Activated T-helper 1 cell treated with anti-CD3 and anti-CD28 coated beads, Interleukin-2, amount 50 U/mL, for 16 hours (primary cell): Measurements from ENCODE around the gene NAIF1.
"Not testable (repeated sequence)": the region's sequence is repeated elsewhere in the genome, so short reads cannot be mapped to it uniquely, and the experiment has no call there.

Experiments used
- DNase-seq, 2 donors: peaks; one replicate each; pipeline ENCODE4 v3.0.0-alpha.2; 2020; ENCODE audit warnings: low read depth in 1 of 2, low spot score in 1 of 2

The NAIF1 gene

DNA sequence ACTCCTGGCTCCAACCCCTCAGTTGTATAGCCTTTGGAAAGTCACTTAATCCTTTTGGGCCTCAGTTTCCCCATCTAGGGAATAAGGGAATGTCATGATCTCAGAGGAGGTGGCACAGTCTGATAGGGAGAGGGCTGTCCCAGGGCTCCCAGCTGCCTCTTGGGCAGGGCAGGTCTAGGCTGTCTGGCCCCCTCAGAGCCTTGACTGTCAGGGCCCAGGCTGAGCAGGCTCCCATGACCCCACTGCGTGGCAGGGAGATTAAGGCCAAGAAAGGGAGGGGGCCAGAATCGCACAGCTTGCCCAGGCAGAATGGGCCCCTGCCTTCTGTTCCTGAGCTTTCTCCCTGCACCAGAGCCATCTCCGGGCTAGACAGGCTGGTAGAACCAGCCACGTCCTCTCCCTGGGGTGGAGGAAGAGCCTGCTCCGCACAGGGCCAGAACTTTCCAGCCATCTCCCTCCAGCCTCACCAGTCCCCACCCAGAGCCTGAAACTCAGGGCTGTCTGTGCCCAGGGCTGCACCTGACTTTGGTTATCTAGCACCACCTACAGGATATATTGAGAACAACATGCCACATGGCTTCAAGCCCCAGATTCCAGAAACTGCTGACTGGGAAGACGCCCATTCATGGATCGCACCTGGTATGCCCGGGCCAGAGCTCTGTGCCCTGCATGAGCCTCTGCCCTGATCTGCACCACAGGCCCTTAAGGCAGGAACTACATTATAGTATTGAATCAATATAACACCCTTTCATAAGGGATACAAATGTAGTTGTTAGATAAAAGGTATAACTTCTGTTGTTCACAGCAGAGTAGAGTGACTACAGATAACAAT lies 32.1 kb downstream of the NAIF1 start:
- DNase-seq: peak; percentile 23 to 46

DNA sequence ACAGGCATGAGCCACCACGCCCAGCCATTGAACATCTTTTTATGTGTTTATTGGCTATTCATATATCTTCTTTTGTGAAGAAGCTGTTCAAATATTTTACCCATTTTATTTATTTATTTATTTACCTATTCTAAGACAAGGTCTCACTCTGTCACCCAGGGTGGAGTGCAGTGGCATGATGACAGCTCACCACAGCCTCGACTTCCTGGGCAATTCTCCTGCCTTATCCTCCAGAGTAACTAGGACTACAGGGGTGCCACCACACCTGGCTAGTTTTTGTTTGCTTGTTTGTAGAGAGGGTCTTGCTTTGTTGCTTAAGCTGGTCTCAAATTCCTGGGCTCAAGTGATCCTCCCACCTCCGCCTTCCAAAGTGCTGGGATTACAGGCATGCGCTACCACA lies 33.5 kb downstream of the NAIF1 start:
- no peak for DNase-seq

DNA sequence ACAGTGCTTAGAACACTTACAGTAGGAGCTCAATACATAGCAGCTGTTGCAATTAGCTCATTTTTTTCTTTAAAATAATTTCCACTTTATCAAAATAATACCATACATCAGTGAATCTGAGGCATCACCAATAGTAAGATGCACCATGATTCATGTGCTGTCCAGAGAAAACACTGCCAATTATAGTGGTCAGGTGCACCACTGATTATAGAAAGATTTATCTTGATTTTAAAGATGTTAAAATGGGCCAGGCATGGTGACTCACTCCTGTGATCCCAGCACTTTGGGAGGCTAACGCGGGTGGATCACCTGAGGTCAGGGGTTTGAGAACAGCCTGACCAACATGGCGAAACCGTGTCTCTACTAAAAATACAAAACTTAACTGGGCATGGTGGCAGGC lies 39.4 kb downstream of the NAIF1 start:
- DNase-seq: no peak

DNA sequence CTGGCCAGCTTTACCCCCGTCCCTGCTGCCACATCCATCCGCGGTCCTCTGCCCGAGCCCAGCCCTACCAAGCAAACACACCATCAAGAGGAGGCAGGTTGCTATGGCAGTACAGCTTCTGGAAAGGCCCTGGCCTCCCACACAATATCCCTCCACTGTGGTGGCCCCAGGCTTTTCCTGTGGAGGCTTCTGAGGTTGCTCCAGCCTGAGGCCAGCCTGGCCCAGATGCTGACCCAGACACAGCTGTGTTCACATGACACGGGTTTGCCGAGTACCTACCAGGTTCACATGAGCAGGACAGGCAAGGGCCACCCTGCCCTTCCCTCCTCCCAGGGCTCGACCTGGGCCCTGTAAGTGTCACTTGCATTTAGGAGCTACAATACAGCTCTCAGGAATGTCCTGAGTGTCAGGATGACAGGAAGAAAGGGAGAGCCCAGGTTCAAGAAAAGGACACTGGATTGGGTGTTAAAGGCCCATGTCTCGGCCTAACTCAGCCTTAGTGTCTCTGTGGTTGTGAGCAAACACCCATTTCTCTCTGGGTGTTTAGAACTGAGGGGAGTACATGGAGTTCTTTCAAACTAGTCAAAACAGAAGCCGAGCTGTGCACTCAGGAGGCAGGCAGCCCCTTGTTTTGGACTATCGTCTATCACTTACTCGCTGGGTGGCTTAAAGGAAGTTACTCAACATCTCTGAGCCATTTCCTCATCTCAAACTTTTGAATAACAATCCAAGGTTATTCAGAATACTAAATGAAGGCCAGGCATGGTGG lies 40.2 kb downstream of the NAIF1 start:
- peak in 1 of 2 donors; percentile 31 for DNase-seq

DNA sequence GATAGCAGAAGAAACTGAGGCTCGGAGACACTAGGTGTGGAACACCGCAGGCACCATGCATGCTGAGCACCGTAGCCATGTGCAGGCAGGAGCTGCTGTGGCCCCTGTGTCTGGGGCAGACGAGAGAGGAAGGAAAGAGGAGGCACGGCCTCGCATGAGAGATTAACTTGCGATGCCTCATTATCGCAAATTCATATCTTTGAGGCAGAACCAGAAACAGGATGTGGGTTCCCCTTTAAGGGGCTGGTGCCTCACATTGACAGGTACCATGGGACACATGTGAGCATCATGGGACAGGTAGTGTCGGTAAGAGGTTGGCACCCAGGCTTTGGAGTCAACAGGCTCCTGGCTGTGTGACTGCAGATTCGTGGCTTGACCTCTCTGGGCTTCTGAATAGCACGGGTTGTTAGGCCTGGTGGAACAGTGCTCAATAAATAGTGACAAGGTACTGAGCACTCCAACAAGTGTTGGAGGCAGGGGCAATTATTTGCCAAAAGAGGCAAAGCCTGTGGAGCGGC lies 40.8 kb downstream of the NAIF1 start:
- peak; percentile 66 to 67 for DNase-seq

DNA sequence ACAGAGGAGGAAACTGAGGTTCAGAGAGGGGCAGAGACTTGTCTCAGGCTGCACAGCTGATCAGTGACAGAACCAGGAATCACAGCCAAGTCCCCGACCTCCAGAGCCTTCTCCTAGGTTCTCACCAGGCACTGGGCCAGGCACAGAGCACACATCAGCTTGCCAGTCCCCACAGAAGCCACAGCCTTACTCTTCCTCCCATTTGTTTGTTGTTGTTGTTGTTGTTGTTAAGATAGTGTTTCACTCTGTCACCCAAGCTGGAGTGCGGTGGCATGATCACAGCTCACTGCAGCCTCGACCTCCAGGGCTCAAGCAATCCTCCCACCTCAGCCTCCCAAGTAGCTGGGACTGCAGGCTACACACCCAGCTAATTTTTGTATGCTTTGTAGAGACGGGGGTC lies 41.4 kb downstream of the NAIF1 start:
- DNase-seq: no peak

DNA sequence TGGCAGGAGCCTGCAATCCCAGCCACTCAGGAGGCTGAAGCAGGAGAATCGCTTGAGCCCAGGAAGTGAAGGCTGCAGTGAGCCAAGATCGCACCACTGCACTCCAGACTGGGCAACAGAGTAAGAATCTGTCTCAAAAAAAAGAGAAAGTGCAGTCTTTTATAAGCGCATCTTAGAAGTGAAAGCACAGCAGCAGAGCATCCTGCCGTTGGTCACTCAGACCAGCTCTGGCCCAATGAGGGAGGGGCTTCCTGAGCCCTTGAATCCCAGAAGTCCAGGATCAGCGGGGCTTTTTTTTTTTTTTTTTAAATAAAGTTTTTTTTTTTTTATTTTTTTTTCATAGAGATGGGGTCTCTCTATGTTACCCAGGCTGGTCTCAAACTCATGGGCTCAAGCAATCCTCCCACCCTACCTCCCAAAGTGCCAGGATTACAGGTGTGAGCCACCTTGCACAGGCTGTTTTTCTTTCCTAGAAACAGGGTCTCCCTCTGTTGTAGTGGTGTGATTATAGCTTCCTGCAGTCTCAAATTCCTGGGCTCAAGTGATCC lies 42.3 kb downstream of the NAIF1 start:
- no peak for DNase-seq

DNA sequence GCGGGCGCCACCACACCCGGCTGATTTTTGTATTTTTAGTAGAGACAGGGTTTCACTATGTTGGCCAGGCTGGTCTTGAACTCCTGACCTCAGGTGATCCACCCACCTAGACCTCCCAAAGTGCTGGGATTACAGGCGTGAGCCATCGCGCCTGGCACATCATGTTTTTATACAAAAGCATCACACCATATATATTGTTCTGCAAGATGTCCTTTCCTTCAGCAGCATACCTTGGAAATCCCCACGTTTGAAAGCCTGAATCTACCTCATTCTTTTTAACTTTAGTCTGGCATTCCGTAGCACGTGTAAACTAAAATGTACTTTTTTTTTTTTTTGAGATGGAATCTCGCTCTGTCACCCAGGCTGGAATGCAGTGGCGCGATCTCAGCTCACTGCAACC lies 43.4 kb downstream of the NAIF1 start:
- not testable (repeated sequence) for DNase-seq

DNA sequence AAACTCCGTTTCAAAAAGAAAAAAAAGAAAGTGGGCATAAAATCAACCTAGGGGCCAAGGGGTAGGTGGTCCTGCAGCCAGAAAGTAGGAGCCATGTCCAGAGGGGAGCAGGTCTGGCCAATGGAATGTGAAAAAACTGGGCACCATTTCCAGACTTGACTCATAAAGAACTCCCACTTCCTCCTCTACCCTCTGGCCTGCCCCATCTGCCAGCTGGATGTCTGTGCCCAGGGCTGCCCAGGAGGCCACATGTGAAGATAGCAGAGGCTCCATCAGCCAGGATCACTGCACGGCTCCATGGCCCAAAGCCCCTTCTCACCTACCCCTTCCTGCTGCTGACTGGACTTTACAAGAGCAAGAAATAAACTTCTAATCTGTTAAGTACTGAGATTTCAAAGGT lies 44.2 kb downstream of the NAIF1 start:
- DNase-seq: no peak

DNA sequence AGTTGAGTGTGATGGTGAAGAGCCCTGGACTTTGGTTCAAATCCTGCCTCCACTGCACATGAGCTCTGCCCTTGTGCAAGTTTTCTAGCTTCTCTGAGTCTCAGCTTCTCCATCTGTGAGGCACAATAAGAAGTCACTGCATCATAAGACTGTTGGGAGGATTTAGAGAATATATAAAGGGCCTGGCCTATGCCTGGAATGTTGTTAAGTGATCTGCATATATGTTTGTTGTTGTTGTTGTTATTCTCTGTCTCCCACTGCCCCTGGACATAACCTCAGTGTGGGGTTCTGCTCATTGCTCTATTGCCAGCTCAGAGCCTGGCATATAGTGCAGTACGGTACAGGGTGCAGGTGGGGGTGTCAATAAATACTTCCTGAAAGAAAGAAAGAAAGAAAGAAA lies 46.0 kb downstream of the NAIF1 start:
- DNase-seq: no peak

DNA sequence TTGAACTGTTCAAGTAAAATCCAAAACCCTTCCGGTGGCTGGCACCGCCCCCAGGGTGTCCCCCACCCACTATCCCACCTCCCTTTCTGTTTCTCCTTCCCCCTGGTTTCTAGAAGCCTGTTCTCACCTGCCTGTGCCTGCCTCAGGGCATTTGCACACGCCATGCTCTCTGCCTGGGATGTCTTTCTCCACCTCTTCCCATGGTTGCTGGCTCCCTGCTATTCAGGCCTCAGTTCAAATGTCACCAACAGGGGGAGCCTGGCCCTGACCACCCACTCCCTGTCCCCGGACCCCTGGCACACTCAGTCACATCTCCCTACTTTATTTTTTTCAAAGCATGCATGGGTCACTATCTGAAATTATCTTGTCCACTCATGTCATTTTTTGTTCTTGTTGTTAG lies 46.4 kb downstream of the NAIF1 start:
- no peak for DNase-seq

DNA sequence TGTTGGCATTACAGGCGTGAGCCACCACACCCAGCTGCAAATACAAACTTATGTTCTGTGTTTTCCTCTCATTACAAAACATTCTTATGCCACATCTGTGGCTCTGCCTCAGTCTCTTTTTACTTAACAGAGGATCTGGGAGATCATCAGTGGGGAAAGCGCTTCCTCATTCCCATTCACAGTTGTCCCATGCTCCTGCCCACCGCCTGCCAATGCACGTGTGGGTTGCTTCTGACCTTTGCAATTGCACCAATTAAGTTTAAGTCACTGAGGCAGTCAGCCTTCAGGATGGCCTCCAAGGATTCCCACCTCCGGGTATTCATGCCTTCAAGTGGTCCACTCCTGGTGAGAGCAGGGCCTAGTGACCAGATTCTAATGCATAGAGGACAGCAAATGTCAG lies 51.4 kb downstream of the NAIF1 start:
- DNase-seq: no peak
